ENCODE results near the gene RHOH.

- TF ChIP-seq ZNF610 (tag by site-specific recombination; IDR thresholded peaks at IDR 0.05; ENCODE audit: borderline replicate concordance) (no peak), ZNF214 (tag by site-specific recombination; IDR thresholded peaks at IDR 0.05; ENCODE audit: borderline replicate concordance) (no peak), ELK4 (IDR thresholded peaks at IDR 0.05; ENCODE audit: borderline replicate concordance, low read depth, low read length) (no peak), TCF7L2 (IDR thresholded peaks at IDR 0.05; ENCODE audit: borderline replicate concordance, low read depth, low read length) (no peak), ZSCAN18 (tag by site-specific recombination; IDR thresholded peaks at IDR 0.05) (no peak), ZNF133 (tag by site-specific recombination; IDR thresholded peaks at IDR 0.05) (no peak), ZNF600 (tag by site-specific recombination; IDR thresholded peaks at IDR 0.05) (no peak), ZFP69B (tag by site-specific recombination; IDR thresholded peaks at IDR 0.05) (no peak), ZBTB44 (tag by site-specific recombination; IDR thresholded peaks at IDR 0.05) (no peak), ZBTB1 (tag by site-specific recombination; IDR thresholded peaks at IDR 0.05) (no peak)
- TF ChIP-seq, protein P1, sequence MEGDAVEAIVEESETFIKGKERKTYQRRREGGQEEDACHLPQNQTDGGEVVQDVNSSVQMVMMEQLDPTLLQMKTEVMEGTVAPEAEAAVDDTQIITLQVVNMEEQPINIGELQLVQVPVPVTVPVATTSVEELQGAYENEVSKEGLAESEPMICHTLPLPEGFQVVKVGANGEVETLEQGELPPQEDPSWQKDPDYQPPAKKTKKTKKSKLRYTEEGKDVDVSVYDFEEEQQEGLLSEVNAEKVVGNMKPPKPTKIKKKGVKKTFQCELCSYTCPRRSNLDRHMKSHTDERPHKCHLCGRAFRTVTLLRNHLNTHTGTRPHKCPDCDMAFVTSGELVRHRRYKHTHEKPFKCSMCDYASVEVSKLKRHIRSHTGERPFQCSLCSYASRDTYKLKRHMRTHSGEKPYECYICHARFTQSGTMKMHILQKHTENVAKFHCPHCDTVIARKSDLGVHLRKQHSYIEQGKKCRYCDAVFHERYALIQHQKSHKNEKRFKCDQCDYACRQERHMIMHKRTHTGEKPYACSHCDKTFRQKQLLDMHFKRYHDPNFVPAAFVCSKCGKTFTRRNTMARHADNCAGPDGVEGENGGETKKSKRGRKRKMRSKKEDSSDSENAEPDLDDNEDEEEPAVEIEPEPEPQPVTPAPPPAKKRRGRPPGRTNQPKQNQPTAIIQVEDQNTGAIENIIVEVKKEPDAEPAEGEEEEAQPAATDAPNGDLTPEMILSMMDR (tag by site-specific recombination; IDR thresholded peaks at IDR 0.05) = no peak
- TF ChIP-seq, protein P2, sequence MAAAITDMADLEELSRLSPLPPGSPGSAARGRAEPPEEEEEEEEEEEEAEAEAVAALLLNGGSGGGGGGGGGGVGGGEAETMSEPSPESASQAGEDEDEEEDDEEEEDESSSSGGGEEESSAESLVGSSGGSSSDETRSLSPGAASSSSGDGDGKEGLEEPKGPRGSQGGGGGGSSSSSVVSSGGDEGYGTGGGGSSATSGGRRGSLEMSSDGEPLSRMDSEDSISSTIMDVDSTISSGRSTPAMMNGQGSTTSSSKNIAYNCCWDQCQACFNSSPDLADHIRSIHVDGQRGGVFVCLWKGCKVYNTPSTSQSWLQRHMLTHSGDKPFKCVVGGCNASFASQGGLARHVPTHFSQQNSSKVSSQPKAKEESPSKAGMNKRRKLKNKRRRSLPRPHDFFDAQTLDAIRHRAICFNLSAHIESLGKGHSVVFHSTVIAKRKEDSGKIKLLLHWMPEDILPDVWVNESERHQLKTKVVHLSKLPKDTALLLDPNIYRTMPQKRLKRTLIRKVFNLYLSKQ (tag by site-specific recombination; IDR thresholded peaks at IDR 0.05; ENCODE audit: borderline replicate concordance) = no peak
Observed at GRCh38 chr4:40214038-40214437, 17.2 kb downstream of the RHOH start.
